H1 (cell line): ENCODE measurements around the gene HDGFL3.

Experiments used
- EZH2 ChIP-seq: fragments of 200-600 bp; sonication (generic); IDR thresholded peaks from 2 replicates; pipeline ENCODE4 v1.7.1; 2012; ENCODE audit warnings: low read depth, mild to moderate bottlenecking, moderate library complexity, low read length, inconsistent platforms; ENCODE audit not compliant: severe bottlenecking
- JUND ChIP-seq: IDR thresholded peaks from 2 replicates; pipeline ENCODE4 v1.6.1; 2011; ENCODE audit warnings: mild to moderate bottlenecking, improper control_type of control experiment, low read length
- POLR2A ChIP-seq, 2 experiments: IDR thresholded peaks; 1 replicate in 1 of 2; 2 replicates in 1 of 2; pipeline ENCODE4 v1.6.1; 2011; ENCODE audit warnings: low read depth in 2 of 2, low read length in 2 of 2, mild to moderate bottlenecking in 2 of 2; ENCODE audit errors: control extremely low read depth in 1 of 2
- POLR2AphosphoS5 ChIP-seq: IDR thresholded peaks from 2 replicates; pipeline ENCODE4 v1.6.1; 2011; ENCODE audit warnings: low read depth, low read length
- RNF2 ChIP-seq: fragments of 200-900, 300-1000 bp; sonication (generic); IDR thresholded peaks from 2 replicates; pipeline ENCODE4 v1.7.1; 2016; ENCODE audit warnings: borderline replicate concordance, low read depth, mild to moderate bottlenecking, antibody characterized with exemption, low read length; ENCODE audit not compliant: poor library complexity, severe bottlenecking; ENCODE audit errors: missing control alignments
- SIN3A ChIP-seq, 2 experiments: IDR thresholded peaks in 1 of 2; conservative IDR thresholded peaks in 1 of 2; 2 replicates each; pipeline ENCODE4 v1.6.1; 2011 to 2012; ENCODE audit warnings: low read length in 2 of 2, improper control_type of control experiment in 1 of 2, low read depth in 1 of 2, mild to moderate bottlenecking in 1 of 2
- TAF1 ChIP-seq: IDR thresholded peaks from 2 replicates; pipeline ENCODE4 v1.6.1; 2011; ENCODE audit warnings: mild to moderate bottlenecking, low read depth, low read length
- TAF7 ChIP-seq: optimal IDR thresholded peaks from 2 replicates; pipeline ENCODE3; 2011; ENCODE audit warnings: low read depth, mild to moderate bottlenecking, inconsistent platforms, low read length, moderate library complexity, borderline replicate concordance
- TBP ChIP-seq: IDR thresholded peaks from 2 replicates; pipeline ENCODE4 v1.6.1; 2011; ENCODE audit warnings: low read depth, low read length, improper control_type of control experiment
- TF ChIP-seq, protein P1 (sequence below), 3 experiments: IDR thresholded peaks; 1 replicate in 2 of 3; 2 replicates in 1 of 3; pipeline versions ENCODE4 v1.5.1 to v1.6.1; 2011; ENCODE audit warnings: low read length in 3 of 3, mild to moderate bottlenecking in 3 of 3, inconsistent platforms in 2 of 3, low read depth in 1 of 3, moderate library complexity in 1 of 3; ENCODE audit not compliant: insufficient read depth in 1 of 3; ENCODE audit errors: control extremely low read depth in 1 of 3
- TF ChIP-seq, protein P2 (sequence below): IDR thresholded peaks from 2 replicates; pipeline ENCODE4 v1.6.1; 2012; ENCODE audit warnings: inconsistent platforms

- TF ChIP-seq JUND (no peak), POLR2A (IDR thresholded peaks at IDR 0.05; ENCODE audit: control extremely low read depth in 1 of 2, low read depth in 2 of 2, low read length in 2 of 2) (no peak), TAF1 (no peak), TAF7 (no peak), EZH2 (no peak), TBP (no peak), SIN3A (conservative IDR thresholded peaks at IDR 0.05 in 1 of 2, IDR thresholded peaks at IDR 0.05 in 1 of 2; ENCODE audit: low read depth in 1 of 2, low read length in 2 of 2) (no peak), RNF2 (no peak), POLR2AphosphoS5 (no peak)
- TF ChIP-seq, protein P1, sequence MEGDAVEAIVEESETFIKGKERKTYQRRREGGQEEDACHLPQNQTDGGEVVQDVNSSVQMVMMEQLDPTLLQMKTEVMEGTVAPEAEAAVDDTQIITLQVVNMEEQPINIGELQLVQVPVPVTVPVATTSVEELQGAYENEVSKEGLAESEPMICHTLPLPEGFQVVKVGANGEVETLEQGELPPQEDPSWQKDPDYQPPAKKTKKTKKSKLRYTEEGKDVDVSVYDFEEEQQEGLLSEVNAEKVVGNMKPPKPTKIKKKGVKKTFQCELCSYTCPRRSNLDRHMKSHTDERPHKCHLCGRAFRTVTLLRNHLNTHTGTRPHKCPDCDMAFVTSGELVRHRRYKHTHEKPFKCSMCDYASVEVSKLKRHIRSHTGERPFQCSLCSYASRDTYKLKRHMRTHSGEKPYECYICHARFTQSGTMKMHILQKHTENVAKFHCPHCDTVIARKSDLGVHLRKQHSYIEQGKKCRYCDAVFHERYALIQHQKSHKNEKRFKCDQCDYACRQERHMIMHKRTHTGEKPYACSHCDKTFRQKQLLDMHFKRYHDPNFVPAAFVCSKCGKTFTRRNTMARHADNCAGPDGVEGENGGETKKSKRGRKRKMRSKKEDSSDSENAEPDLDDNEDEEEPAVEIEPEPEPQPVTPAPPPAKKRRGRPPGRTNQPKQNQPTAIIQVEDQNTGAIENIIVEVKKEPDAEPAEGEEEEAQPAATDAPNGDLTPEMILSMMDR (IDR thresholded peaks at IDR 0.05; ENCODE audit: control extremely low read depth in 1 of 3, insufficient read depth in 1 of 3, low read depth in 1 of 3, low read length in 3 of 3) = peak in 1 of 3 experiments; percentile 2; a peak in 1 of 4 replicates
- TF ChIP-seq, protein P2, sequence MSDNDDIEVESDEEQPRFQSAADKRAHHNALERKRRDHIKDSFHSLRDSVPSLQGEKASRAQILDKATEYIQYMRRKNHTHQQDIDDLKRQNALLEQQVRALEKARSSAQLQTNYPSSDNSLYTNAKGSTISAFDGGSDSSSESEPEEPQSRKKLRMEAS = no peak
Measured at GRCh38 chr15:83178869-83179325, 28.7 kb downstream of the HDGFL3 start.
